Ureter (tissue), 1 donor: ENCODE data around the gene DYNC1H1. TPM values are rescaled to one million over a fixed set of nuclear protein-coding genes. Genes with fewer than 3 reads are reported as not detected.

Experiments used
- DNase-seq: peaks from one replicate; pipeline ENCODE4 v3.0.0-alpha.2; 2020; ENCODE audit warnings: low spot score
- total RNA-seq: library from RNA; stranded (reverse); gene quantifications from one replicate; pipeline ENCODE4 v1.2.4, GENCODE V29; 2023
- donor health status: DM: yes; HTN: yes; CAD: no.

Gene DYNC1H1
- total RNA-seq, 1 donor from 2014 or later = 467 TPM

GRCh38 chr14:101992708-101993107 lies 28.3 kb downstream of the DYNC1H1 start:
- no peak for DNase-seq

GRCh38 chr14:101997429-101998336 lies 33.3 kb downstream of the DYNC1H1 start:
- DNase-seq = no peak

GRCh38 chr14:102000902-102001301 lies 36.5 kb downstream of the DYNC1H1 start:
- no peak for DNase-seq

- no peak for DNase-seq
Observed at GRCh38 chr14:102005336-102005735, 41.0 kb downstream of the DYNC1H1 start.

- no peak for DNase-seq
Observed at GRCh38 chr14:102007916-102008418, 43.6 kb downstream of the DYNC1H1 start.

GRCh38 chr14:102008891-102009290 lies 44.5 kb downstream of the DYNC1H1 start:
- DNase-seq = no peak

- no peak for DNase-seq
Observed at GRCh38 chr14:102011631-102012030, 47.3 kb downstream of the DYNC1H1 start.

- no peak for DNase-seq
Observed at GRCh38 chr14:102012336-102012735, 48.0 kb downstream of the DYNC1H1 start.

- no peak for DNase-seq
Observed at GRCh38 chr14:102013669-102014200, 49.4 kb downstream of the DYNC1H1 start.

GRCh38 chr14:102015045-102015685 lies 50.8 kb downstream of the DYNC1H1 start:
- no peak for DNase-seq

- DNase-seq = no peak
Observed at GRCh38 chr14:102015771-102016170, 51.4 kb downstream of the DYNC1H1 start.

GRCh38 chr14:102016420-102017090 lies 52.2 kb downstream of the DYNC1H1 start:
- no peak for DNase-seq

GRCh38 chr14:102018251-102018650 lies 53.9 kb downstream of the DYNC1H1 start:
- DNase-seq = no peak

GRCh38 chr14:102019006-102019540 lies 54.7 kb downstream of the DYNC1H1 start:
- no peak for DNase-seq

- no peak for DNase-seq
Observed at GRCh38 chr14:102020058-102020971, 55.9 kb downstream of the DYNC1H1 start.

- no peak for DNase-seq
Observed at GRCh38 chr14:102026934-102027333, 62.6 kb downstream of the DYNC1H1 start.

- no peak for DNase-seq
Observed at GRCh38 chr14:102027951-102028350, 63.6 kb downstream of the DYNC1H1 start.

GRCh38 chr14:102028733-102029132 lies 64.4 kb downstream of the DYNC1H1 start:
- no peak for DNase-seq

- DNase-seq = no peak
Observed at GRCh38 chr14:102029956-102030355, 65.6 kb downstream of the DYNC1H1 start.

GRCh38 chr14:102033241-102033640 lies 68.9 kb downstream of the DYNC1H1 start:
- no peak for DNase-seq

GRCh38 chr14:102034301-102034700 lies 69.9 kb downstream of the DYNC1H1 start:
- DNase-seq = no peak
